ENCODE data around the gene MGAT3.

Gene MGAT3

DNA sequence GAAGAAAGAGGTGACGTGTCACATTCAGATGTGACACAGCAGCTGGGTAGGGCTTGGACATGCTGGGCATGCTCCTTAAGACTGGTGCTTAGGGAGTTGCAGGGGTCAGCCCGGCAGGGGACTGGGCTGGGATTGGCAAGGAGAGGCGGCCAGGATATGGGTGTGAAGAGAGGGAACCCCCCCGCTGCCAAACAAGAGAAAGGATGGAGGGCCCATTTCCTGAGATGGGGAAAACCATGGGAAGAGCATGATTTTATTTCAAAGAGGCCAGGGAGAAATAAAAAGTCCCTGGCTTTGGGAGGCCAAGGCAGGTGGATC is 68.8 kb downstream of the MGAT3 start:
- in situ Hi-C loops (cut with HindIII; ENCODE audit: low sequenced_read_pairs) = no loop called here

DNA sequence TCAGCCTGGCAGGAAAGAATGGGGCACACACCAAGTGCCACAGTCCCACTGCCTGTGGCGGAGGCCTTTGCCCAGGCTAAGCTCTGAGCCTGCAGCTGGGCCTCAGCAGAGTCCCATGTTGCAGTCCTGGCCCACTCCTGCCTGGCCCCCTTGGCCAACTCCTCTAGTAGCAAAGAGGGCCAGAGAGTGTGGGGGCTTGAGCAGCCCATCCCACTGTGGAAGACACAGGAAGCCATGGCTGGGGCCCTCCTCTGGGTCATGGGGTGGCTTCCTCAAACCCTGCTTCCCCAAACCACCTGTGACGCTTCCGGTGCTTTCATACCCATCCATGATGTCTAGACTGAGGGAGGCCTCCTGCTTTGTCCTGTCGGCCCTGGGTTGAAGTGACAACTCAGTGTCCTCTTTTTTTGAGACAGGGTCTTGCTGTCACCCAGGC is 69.9 kb downstream of the MGAT3 start:
- in situ Hi-C loops (cut with HindIII; ENCODE audit: low sequenced_read_pairs) = no loop called here

DNA sequence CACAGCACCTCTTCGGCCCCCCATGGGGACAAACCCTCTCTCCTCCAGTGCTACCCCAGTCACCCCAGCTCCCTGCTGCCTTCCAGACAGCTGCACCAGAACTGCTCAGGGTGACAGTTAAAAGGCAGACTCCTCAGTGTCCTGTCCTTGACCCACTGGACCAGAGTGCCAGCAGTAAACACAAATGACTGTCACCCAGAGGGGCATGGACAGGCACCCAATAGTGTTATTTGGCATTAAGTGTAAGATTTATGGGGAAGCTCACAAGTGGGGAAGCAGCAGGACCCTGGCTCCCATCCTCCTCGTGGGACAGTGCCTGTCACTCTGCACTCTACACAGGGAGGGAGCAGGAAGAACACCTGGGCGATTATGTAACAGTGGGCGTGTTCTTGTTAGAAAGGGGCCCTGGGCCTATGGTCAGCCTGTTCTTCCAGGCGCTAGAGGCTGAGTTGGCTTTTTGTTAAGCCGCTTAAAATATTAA is 70.7 kb downstream of the MGAT3 start:
- in situ Hi-C loops (cut with HindIII; ENCODE audit: low sequenced_read_pairs) = no loop called here

DNA sequence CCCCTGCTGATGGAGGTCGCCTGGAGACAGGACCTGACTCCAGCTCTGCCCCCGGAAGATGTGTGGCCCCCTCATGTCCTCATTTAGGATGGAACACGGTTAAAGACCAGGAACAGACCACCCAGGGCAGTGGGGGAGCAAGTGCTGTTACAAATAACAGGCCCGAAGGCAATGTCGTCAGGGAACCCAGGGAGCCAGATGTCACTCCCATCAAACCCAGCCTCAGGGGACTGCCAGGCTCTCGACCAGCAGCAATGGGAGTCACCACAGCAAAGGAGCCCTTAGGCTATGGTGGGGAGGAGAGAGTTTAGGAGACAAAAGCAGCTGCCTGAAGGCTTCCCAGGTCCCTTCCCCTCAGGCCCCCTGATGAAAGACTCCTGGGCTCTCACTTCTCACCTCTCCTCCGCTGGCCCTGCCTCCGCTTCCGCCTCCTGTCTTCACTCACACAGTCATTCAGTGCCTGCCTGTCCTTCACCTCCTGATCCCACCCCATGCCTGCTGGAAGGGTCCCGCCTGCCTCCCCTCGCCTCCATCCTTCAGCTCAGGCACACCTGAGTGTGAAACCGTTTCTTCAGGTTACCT is 71.4 kb downstream of the MGAT3 start:
- in situ Hi-C loops (cut with HindIII; ENCODE audit: low sequenced_read_pairs) = no loop called here

DNA sequence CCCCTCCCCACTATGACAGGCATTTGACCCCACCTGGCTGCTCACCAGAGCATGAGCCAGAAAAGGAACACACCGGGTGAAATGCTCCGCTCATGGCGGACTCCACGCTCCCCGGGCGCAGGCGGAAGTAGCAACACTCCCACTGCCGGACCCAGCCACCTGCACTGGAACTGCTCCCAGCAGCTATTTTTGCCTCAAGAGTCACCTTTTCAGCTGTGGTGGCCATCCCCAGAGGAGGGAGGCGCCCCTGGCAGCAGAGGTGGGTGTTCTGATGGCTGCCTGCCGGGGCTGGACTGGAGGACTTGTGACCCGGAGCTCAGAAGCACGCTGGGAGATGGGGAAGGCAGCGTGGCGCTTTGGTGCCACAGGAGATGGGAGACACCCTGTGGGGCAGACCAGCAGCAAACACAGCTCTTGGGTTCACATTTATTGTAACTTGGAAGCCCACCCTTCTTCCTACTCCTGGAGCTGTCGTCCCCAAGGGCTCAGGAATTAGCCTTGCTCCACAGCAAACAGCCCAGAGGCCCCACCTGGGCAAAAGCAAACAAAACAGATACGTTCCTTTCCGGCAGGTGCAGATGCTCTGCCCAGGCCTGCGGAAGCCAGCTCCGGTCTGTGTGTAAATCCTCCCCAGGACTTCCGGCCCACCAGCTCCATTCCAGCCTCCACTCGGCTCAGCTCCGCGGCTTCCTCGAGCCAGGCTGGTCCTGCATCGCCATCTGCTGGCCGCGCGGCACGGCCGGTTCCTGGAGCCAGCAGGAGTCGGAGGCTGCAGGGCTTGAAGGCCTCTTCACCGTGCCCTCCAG is 72.1 kb downstream of the MGAT3 start:
- in situ Hi-C loops (cut with HindIII; ENCODE audit: low sequenced_read_pairs) = no loop called here

DNA sequence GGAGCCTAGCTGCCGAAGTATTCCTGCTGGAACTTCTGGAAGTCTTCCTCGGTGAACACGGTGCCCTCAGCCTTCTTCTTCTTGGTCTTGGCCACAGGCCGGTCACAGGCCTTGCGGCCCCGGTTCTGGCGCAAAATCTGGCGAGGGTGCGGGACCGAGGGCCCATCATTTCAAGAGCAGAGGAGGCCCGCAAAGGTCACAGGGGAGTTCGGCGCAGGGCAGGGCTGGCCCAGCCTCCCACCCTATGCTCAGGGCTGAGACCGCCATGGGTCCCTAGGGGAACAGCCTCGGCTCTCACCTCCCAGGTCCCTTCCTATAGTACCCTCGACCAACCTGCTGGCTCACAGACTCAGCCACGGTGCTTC is 72.7 kb downstream of the MGAT3 start:
- in situ Hi-C loops (cut with HindIII; ENCODE audit: low sequenced_read_pairs) = no loop called here

DNA sequence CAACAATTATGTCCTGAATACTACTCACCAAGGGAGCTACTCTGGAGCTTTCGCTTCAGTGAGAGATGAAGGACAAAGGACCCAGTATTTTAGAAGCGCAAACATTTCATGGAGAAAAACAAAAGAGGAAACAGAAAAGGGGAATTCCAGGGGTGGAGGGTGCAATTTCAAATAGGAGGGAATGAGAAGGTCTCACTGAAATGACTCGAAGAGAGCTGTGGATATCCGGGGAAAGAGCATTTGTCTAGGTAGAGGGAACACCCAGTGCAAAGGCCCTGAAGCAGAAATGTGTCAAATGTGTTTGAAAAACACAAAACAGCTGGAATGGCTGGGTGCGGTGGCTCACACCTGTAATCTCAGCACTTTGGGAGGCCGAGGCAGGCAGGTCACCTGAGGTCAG is 73.3 kb downstream of the MGAT3 start:
- in situ Hi-C loops (cut with HindIII; ENCODE audit: low sequenced_read_pairs) = loop anchor here (10.0 kb wide), 1 partner anchor 475 kb away; no protein-coding TSS in a partner anchor

DNA sequence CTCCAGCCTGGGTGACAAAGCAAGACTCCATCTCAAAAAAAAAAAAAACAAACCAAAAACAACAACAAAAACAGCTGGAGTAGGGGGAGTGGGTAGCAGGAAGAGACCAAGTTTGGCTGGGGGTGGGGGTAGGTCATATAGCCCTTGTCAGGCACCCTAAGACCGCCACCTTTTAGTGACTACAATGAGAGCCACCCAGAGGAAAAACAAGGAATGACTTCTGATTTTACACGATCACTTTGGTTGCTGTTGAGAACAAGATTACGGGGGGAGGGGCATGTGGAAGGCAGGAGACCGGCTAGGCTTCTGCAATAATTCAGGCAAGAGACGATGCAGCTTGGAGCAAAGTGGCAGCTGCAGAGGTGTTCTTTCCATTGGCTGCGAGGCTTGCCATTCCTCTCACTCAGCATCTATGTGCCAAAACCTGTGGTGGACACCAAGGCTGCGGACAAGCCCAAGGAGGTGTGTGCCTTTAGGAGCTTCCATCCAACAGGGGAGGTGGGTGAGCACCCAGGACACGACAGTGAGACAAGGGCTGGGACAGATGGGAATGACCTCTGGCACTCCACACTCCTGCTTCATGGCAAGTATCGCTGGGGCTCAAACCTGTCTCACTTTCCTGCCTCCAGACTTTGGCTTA is 74.0 kb downstream of the MGAT3 start:
- in situ Hi-C loops (cut with HindIII; ENCODE audit: low sequenced_read_pairs) = loop anchor here (10.0 kb wide), 1 partner anchor 474 kb away; no protein-coding TSS in a partner anchor

DNA sequence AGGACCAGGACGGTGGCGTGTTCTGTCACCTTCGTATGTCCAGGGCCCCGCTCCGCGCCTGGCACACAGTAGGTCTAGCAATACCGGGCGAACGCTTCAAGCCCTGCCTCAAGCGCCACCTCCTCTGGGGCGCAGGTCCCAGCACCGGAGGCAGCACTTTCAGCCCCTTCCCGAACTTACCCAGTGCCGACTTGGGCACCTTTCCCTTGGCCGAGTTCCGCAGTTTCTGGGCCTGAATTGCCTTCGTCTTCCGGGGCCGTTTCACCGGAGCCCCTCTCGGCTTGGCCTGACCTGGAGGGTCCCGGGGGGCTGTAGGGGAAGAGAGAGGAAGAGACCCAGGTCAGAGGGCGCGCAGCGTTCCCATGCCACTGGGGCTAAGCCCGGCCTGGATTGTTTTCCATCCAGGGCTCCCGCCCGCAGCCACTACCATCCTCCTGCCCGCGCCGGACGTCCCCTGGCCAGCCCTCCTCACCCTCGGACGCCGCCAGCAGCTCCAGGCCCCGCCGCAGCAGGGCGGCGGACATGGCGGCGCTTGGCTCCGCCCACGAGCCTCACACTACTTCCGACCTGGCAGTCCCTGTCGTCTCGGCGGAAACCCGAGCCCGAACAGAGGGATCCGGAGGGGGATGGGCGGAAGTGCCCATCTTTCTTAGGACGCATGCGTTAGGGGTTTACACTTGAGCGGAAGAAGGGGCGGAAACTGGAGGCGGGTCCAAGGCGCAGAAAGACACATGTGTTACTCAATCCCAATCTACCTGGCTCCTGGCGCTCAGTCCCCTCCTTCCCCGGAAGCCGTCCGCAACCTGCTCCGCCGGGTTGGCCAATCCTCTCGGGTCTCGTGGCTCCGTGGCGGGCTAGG is 75.6 kb downstream of the MGAT3 start, which contains the start of gene RPS19BP1:
TSS of gene RPS19BP1 (minus strand) at position 534 of the 859 bp plus-strand sequence. CDS start at position 524, 10 bp downstream.
- in situ Hi-C loops (cut with HindIII; ENCODE audit: low sequenced_read_pairs) = loop anchor here (10.0 kb wide), 1 partner anchor 472 kb away; no protein-coding TSS in a partner anchor

DNA sequence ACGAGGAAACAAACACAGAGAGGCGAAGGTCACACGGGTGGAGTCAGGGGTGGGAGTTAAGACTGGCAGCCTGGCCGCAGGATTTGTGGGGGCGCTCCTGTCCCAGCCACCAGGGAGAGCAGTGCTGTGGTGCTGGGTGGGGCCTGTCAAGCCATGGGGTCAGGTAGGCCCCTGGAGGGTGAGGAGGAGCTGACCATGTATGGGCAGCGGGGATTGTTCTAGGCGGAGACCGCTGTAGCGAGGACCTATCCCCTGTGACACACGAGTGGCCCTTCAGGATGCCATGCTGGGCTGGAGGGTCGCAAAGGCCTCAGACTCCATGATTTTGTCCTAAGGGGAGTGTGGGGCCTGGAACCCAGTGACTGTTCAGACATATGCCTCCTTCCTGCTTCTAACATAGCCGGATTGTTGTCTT is 77.3 kb downstream of the MGAT3 start:
- in situ Hi-C loops (cut with HindIII; ENCODE audit: low sequenced_read_pairs) = loop anchor here (10.0 kb wide), 1 partner anchor 471 kb away; no protein-coding TSS in a partner anchor

DNA sequence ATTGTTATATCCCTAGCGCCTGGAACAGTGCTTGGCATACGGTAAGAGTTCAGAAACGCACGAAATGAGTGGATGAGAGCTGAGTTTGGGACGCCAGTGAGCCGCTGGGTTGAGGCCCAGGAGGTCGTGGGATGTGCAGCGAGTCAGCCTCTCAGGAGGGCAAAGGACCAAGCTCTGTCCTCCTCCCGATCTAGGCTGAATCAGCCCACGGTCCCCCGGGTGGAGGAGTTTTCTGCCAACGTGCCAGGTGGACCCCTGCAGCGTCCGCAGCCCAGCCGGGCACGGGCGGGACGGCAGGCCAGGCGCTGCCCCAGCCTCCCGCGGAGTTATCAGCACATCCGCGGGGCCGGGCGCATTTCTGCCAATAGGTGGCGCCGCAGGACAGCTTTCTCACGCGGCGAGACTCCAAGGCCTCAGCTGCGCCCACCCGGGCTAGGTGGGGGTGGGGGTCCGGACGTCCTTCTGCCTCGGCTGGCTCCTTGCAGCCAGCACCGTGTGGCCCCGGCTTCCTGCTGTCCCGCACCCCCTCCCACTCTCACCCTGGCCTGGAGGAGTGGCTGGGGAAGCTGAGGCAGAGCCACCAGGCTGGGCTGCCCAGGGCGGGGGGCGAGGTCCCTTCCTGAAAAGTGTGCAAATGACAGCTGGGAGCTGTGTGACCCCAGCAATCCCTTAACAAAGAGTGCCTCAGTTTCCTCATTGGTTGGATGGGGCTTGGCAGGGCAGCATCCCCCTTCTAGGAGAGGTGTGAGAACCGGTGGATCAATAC is 78.0 kb downstream of the MGAT3 start:
- in situ Hi-C loops (cut with HindIII; ENCODE audit: low sequenced_read_pairs) = loop anchor here (10.0 kb wide), 1 partner anchor 470 kb away; no protein-coding TSS in a partner anchor

DNA sequence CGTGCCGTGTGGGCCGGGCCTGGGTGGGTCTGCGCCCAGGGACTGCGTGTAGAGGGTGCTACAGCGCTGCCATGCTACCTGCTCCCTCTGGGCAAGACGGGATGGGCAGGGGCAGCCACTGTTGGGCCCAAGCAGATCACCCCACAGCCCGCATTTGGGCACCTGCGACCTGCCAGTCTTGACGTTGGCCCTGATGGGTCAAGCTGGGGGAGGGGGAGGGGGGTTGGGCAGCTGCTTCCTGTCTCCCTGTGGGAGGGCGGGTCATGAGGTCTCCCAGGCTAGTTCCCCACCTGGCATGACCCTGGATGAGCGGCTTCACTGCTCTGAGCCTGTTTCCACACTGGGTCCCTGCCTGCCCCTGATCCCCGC is 78.5 kb downstream of the MGAT3 start:
- in situ Hi-C loops (cut with HindIII; ENCODE audit: low sequenced_read_pairs) = loop anchor here (10.0 kb wide), 1 partner anchor 469 kb away; no protein-coding TSS in a partner anchor

DNA sequence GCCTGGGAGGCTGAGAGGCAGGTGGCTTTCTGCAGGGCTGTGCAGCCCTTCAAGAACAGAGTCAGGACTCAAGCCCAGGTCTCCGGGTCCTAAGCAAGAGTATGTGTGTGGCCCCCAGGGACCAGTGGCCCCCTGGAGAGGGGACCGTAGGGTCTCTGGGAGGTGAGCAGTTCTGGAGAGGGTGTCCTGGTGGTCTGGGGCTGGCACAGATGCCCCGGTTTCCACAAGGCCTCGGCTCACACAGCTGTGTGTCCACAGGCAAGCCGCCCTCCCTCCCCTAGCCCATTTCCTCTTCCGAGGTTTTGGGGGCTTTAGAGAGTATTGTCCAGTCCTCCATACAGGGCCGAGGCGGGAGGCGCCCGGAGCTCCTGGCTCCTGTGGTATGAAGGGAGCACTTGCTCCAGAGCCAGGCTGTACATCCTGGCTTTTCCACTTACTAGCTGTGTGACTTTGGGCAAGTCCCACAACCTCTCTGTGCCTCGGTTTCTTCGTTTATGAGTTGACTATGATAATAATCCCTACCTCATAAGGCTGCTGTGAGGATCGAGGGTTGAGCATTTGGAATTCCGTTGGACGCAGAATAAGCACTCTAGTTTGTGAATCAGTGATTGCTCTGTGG is 79.1 kb downstream of the MGAT3 start:
- in situ Hi-C loops (cut with HindIII; ENCODE audit: low sequenced_read_pairs) = loop anchor here (10.0 kb wide), 1 partner anchor 469 kb away; no protein-coding TSS in a partner anchor

DNA sequence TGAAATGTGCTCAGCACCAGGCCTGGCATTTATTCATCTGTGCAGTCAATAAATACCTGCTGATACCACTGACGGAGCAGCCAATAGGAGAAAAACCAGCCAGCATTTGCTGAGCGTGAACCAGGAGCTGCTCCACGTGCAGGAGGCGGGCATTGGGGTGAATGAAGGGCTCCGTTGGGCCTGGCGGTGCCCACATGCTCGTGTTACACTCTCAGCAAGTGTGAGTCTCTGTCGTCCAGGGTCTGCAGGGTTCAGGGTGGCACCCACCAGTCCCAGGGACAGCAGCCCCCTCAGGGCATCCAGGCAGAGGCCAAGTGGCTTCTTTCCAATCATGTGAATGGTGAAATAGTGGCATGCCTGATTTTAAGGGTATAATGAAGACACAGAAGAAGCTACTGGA is 79.9 kb downstream of the MGAT3 start:
- in situ Hi-C loops (cut with HindIII; ENCODE audit: low sequenced_read_pairs) = loop anchor here (10.0 kb wide), 1 partner anchor 468 kb away; no protein-coding TSS in a partner anchor

DNA sequence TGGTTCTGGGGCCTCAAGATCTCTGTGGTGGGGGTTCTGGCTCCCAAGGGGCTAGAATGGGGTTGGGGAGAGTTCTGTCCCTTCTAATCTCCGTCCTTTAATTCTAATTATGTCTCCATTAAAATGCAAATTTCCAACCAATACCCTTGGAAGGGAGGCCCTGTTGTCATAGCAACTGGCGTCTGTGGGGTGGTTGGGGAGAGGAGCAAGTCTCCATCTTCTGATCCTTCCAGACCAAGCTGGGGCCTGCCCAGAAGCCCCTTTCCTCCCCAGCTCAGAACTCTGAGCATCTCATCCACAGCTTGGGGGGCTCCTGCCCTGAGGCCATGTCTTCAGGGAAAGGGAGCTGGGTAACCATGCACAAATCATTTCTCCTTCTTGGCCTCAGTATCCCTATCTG is 81.2 kb downstream of the MGAT3 start:
- in situ Hi-C loops (cut with HindIII; ENCODE audit: low sequenced_read_pairs) = loop anchor here (10.0 kb wide), 1 partner anchor 467 kb away; no protein-coding TSS in a partner anchor
